ENCODE results near the gene WRAP73.

- TF ChIP-seq POLR2AphosphoS5 (IDR thresholded peaks at IDR 0.05; ENCODE audit: low read depth, low read length), result no peak
- no peak for TF ChIP-seq POLR2A (IDR thresholded peaks at IDR 0.05; ENCODE audit: low read depth, low read length)
- no peak for TF ChIP-seq TAF1 (IDR thresholded peaks at IDR 0.05; ENCODE audit: borderline replicate concordance, low read depth, low read length)
Observed at GRCh38 chr1:3618531-3618880, 31.4 kb downstream of the WRAP73 start.
